ENCODE measurements around the gene SPAG9. TPM values are rescaled to one million over a fixed set of nuclear protein-coding genes. Genes with fewer than 3 reads are reported as not detected.
"Not testable (repeated sequence)": the region's sequence is repeated elsewhere in the genome, so short reads cannot be mapped to it uniquely, and the experiment has no call there.

SPAG9 gene
- total RNA-seq, 2 experiments from 2014 or later, result 58.0 to 58.7 TPM

- no peak overlapping the region for H3K4me3 Mint-ChIP-seq
- H3K36me3 Mint-ChIP-seq, result no peaks in the 10 kb centered on the region
- no peak for DNase-seq
- H3K9me3 Mint-ChIP-seq, result no peaks in the 10 kb centered on the region
- H3K27ac Mint-ChIP-seq, result no peak overlapping the region
- peaks cover 20% of the 10 kb centered on the region for H3K4me1 Mint-ChIP-seq (ENCODE audit: low read depth)
- intact Hi-C loops (cut with micrococcal nuclease), result no loop called here
- CTCF ChIA-PET, result interaction anchor here (0.6 to 12.9 kb wide), 8 partner anchors 9 to 164 kb away, joined by 3 to 153 read pairs (median 8); partner anchors contain the start of gene TOB1
- POLR2A ChIA-PET, result interaction anchor here (0.6 to 3.4 kb wide), 2 partner anchors 45 to 82 kb away, joined by 3 to 27 read pairs; partner anchors contain the start of gene TOB1
- H3K27me3 Mint-ChIP-seq, result no peaks in the 10 kb centered on the region
Observed at GRCh38 chr17:50947782-50948543, 172.7 kb downstream of the SPAG9 start.

DNA sequence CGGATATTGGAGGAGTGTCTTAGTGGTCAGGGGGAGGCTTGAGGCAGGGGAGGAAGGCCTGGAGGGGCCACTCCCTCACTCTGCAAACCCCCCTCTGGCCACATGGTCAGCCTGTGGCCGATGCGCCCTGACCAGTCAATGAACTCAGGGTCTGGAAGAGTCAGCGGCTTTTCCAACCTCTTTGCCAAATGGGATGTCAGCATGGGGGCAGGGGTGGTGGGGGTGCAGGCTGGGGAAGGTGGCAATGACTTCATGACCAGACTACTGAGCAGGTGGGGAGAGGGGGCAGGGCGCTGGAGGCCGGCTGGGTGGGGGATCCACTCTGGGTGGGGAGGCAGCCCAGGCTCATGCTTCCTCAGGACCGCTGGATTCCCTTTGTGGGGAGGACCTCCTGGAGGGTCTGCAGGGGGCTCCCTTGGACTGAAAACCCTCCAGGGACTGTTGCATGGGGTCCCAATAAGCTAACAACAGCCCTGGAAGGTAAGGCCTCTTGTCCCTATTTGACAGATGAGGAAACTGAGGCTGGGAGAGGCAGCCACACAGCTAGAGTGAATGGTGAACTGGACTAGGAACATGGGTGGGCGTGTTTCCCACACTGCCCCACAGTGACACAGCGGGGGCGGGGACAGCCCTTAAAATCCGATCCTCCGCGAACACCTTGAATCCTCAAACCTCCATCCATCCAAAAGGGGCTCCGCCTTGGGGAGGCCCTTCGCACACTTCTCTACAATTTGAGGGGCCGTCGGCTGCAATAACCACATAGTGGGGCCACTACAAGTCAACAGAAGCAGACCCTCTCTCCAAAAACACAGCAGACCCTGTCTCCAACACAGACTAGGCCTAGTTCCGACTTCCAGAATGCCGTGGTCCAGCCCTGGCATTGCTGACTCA is 173.5 kb downstream of the SPAG9 start:
- ChIA-PET POLR2A (interaction anchor here (3.4 kb wide), 1 partner anchor 81 kb away, joined by 27 read pairs; the partner anchor contains the start of gene TOB1), CTCF (interaction anchor here (0.6 to 12.9 kb wide), 6 partner anchors 10 to 163 kb away, joined by 3 to 153 read pairs (median 18); partner anchors contain the start of gene TOB1)
- Mint-ChIP-seq H3K27me3 (no peaks in the 10 kb centered on the region), H3K9me3 (no peaks in the 10 kb centered on the region), H3K27ac (no peak overlapping the region), H3K36me3 (no peaks in the 10 kb centered on the region), H3K4me3 (no peak overlapping the region), H3K4me1 (ENCODE audit: low read depth) (peaks cover 28% of the 10 kb centered on the region)
- no peak for DNase-seq
- intact Hi-C loops (cut with micrococcal nuclease), result no loop called here

DNA sequence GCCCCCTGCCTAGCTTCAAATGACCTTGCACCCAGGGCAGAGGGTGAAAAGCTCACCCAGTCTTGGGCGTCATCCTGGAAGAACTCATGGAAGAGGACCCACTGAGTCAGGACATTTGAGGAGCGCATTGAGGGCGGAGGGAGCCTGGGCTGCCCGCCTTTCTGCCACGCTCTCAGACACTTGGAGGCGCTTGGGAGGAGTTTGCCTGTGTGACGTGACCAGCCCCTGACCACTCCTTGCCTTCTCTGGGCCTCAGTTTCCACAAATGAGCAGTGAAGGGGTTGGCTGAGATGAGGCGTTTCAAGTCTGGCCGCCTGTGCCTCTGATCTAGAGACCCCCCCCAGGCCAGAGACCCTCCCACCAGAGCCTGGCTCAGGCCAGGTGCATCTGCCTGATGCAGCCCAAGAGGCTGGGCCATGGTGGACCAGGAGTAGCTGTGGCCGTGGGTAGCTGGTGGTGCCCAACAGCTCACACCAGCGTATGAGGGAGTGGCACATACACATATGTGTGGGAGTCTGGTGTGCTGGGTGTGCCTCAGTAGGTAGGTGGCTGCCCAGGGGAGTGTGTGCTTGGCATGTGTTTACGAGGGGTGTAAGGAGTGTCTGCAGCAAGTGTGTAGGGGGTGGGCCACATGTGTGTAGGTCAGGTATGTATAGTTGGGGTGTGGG is 174.3 kb downstream of the SPAG9 start:
- DNase-seq, result no peak
- H3K9me3 Mint-ChIP-seq, result no peaks in the 10 kb centered on the region
- H3K4me1 Mint-ChIP-seq (ENCODE audit: low read depth), result peaks cover 30% of the 10 kb centered on the region
- no peaks in the 10 kb centered on the region for H3K36me3 Mint-ChIP-seq
- intact Hi-C loops (cut with micrococcal nuclease), result no loop called here
- no peaks in the 10 kb centered on the region for H3K27me3 Mint-ChIP-seq
- H3K4me3 Mint-ChIP-seq, result no peak overlapping the region
- H3K27ac Mint-ChIP-seq, result peak overlapping the region; percentile 1
- ChIA-PET CTCF (interaction anchor here (1.4 to 12.9 kb wide), 3 partner anchors 83 to 95 kb away, joined by 4 to 153 read pairs (median 84); partner anchors contain the start of gene TOB1), POLR2A (interaction anchor here (3.9 kb wide), 1 partner anchor 80 kb away, joined by 44 read pairs; the partner anchor contains the start of gene TOB1)

- ChIA-PET POLR2A (interaction anchor here (1.2 to 3.9 kb wide), 4 partner anchors 7 to 93 kb away, joined by 3 to 44 read pairs (median 10); partner anchors contain the start of gene TOB1), CTCF (interaction anchor here (1.4 to 2.0 kb wide), 2 partner anchors 82 to 93 kb away, joined by 4 to 16 read pairs; no protein-coding TSS in a partner anchor)
- Mint-ChIP-seq H3K27me3 (no peaks in the 10 kb centered on the region), H3K9me3 (no peaks in the 10 kb centered on the region), H3K27ac (peak overlapping the region; percentile 3), H3K4me3 (no peak overlapping the region), H3K36me3 (no peaks in the 10 kb centered on the region), H3K4me1 (ENCODE audit: low read depth) (peaks cover 29% of the 10 kb centered on the region)
- DNase-seq, result no peak
- intact Hi-C loops (cut with micrococcal nuclease), result loop anchor here (2.0 kb wide), 2 partner anchors 27 to 35 kb away; no protein-coding TSS in a partner anchor
Observed at GRCh38 chr17:50945779-50946222, 174.9 kb downstream of the SPAG9 start.

- intact Hi-C loops (cut with micrococcal nuclease), result loop anchor here (1.0 to 2.0 kb wide), 3 partner anchors 26 to 79 kb away; partner anchors contain the start of gene TOB1
- Mint-ChIP-seq H3K4me1 (ENCODE audit: low read depth) (peaks cover 23% of the 10 kb centered on the region), H3K36me3 (no peaks in the 10 kb centered on the region), H3K4me3 (peak overlapping the region; percentile 37), H3K27me3 (no peaks in the 10 kb centered on the region), H3K9me3 (no peaks in the 10 kb centered on the region), H3K27ac (no peak overlapping the region)
- no peak for DNase-seq
- POLR2A ChIA-PET, result interaction anchor here (1.2 to 3.9 kb wide), 5 partner anchors 8 to 93 kb away, joined by 3 to 44 read pairs (median 8); partner anchors contain the start of gene TOB1
- CTCF ChIA-PET, result interaction anchor here (1.4 to 2.0 kb wide), 3 partner anchors 80 to 93 kb away, joined by 4 to 16 read pairs (median 6); no protein-coding TSS in a partner anchor
Observed at GRCh38 chr17:50944902-50945720, 175.6 kb downstream of the SPAG9 start.

DNA sequence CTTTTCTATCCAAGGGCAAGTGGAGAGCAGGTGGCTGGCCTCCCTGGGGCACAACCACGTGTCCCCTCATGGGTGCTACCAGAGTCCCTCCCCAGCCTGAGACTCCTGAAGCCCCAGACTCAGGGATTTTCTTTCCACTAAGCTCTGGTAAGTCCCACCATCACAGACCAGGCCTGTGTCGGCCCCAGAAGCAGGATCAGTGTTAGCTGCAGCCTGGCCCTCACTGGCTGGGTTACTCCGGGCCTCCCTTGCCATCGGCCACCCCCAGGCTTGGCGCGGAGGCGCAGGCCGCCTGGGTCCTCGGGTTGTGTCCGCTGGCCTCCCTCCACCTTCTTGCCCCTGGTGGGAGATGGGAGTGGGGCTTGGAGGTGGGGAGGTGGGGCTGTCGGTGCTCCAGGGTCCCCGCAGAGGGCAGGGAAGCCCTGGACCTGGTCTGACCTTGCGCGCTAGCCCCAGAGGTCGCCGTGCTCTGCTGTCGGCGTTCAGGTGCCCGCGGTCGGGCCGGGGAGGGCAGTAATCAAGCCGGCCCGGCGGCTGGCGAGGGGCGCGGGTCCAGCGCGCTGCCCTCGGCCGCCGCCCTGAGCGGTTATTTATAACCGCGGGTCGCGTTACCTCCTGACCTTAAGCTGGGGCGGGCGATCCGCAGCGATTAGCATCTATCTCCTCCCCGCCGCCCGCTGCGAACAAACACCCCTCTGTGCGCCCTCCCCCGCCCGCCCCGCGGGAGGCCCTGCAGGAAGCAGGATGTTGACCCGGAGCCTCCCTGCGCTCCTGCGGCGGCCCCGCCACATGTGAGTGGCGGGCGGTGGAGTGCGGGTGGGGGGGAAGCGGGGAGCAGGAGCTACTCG is 176.4 kb downstream of the SPAG9 start:
- intact Hi-C loops (cut with micrococcal nuclease), result loop anchor here (1.0 to 2.0 kb wide), 3 partner anchors 25 to 78 kb away; partner anchors contain the start of gene TOB1
- H3K9me3 Mint-ChIP-seq, result no peaks in the 10 kb centered on the region
- peak overlapping the region; percentile 76 for H3K4me3 Mint-ChIP-seq
- POLR2A ChIA-PET, result interaction anchor here (1.1 to 3.9 kb wide), 6 partner anchors 9 to 92 kb away, joined by 3 to 44 read pairs (median 8); partner anchors contain the start of gene TOB1
- no peaks in the 10 kb centered on the region for H3K36me3 Mint-ChIP-seq
- H3K27me3 Mint-ChIP-seq, result no peaks in the 10 kb centered on the region
- peak; percentile 88 for DNase-seq
- CTCF ChIA-PET, result interaction anchor here (1.0 to 2.0 kb wide), 4 partner anchors 79 to 92 kb away, joined by 4 to 16 read pairs (median 6); no protein-coding TSS in a partner anchor
- H3K4me1 Mint-ChIP-seq (ENCODE audit: low read depth), result peaks cover 23% of the 10 kb centered on the region
- peak overlapping the region; percentile 86 for H3K27ac Mint-ChIP-seq

DNA sequence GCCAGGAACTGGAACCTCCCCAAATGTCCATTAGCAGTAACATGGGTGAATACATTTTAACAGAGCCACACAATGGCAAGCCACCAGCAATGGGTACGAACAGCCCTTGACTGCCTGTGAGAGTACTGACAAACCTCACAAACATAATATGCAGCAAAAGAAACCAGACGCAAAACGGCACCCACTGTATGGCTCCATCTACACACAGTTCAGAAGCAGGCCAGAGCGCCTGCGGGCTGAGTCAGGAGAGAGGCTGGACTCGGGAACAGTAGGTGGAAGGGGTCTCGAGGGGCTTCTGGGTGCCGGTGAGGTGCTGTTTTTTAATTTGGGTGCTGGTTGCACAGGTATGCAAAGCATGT is 177.1 kb downstream of the SPAG9 start:
- ChIA-PET CTCF (interaction anchor here (1.0 to 1.5 kb wide), 4 partner anchors 78 to 91 kb away, joined by 4 to 6 read pairs (median 5); no protein-coding TSS in a partner anchor), POLR2A (interaction anchor here (1.1 to 3.9 kb wide), 4 partner anchors 13 to 80 kb away, joined by 4 to 44 read pairs (median 8); partner anchors contain the start of gene TOB1)
- H3K9me3 Mint-ChIP-seq, result no peaks in the 10 kb centered on the region
- no peaks in the 10 kb centered on the region for H3K27me3 Mint-ChIP-seq
- H3K27ac Mint-ChIP-seq, result peak overlapping the region; percentile 86
- H3K4me3 Mint-ChIP-seq, result peak overlapping the region; percentile 76
- peaks cover 23% of the 10 kb centered on the region for H3K4me1 Mint-ChIP-seq (ENCODE audit: low read depth)
- intact Hi-C loops (cut with micrococcal nuclease), result no loop called here
- H3K36me3 Mint-ChIP-seq, result no peaks in the 10 kb centered on the region
- peak; percentile 25 for DNase-seq

GRCh38 chr17:50941676-50942048 is 179.0 kb downstream of the SPAG9 start:
- DNase-seq; H3K27ac Mint-ChIP-seq; H3K36me3 Mint-ChIP-seq; intact Hi-C loops (cut with micrococcal nuclease); H3K4me3 Mint-ChIP-seq; H3K27me3 Mint-ChIP-seq; H3K9me3 Mint-ChIP-seq: not testable (repeated sequence)
- CTCF ChIA-PET, result interaction anchor here (1.2 to 1.5 kb wide), 2 partner anchors 8 to 88 kb away, joined by 3 to 4 read pairs; no protein-coding TSS in a partner anchor
- POLR2A ChIA-PET, result interaction anchor here (0.9 to 1.6 kb wide), 2 partner anchors 76 to 77 kb away, joined by 3 read pairs; no protein-coding TSS in a partner anchor
- H3K4me1 Mint-ChIP-seq (ENCODE audit: low read depth), result peaks cover 22% of the 10 kb centered on the region

- Mint-ChIP-seq H3K27ac (no peak overlapping the region), H3K4me3 (no peak overlapping the region), H3K27me3 (no peaks in the 10 kb centered on the region), H3K36me3 (no peaks in the 10 kb centered on the region), H3K4me1 (ENCODE audit: low read depth) (peaks cover 20% of the 10 kb centered on the region), H3K9me3 (no peaks in the 10 kb centered on the region)
- no peak for DNase-seq
- ChIA-PET POLR2A (interaction anchor here (1.6 kb wide), 1 partner anchor 74 kb away, joined by 3 read pairs; no protein-coding TSS in a partner anchor), CTCF (interaction anchor here (0.7 to 1.5 kb wide), 2 partner anchors 10 to 88 kb away, joined by 3 to 4 read pairs; no protein-coding TSS in a partner anchor)
- intact Hi-C loops (cut with micrococcal nuclease), result no loop called here
Observed at GRCh38 chr17:50939795-50940684, 180.6 kb downstream of the SPAG9 start.
